Measurements from ENCODE around the gene PLXNB1.
A peak's percentile ranks its signal among the peaks of the same experiment; 100 is the strongest.
"Not testable (repeated sequence)": the region's sequence is repeated elsewhere in the genome, so short reads cannot be mapped to it uniquely, and the experiment has no call there.

PLXNB1 gene

DNA sequence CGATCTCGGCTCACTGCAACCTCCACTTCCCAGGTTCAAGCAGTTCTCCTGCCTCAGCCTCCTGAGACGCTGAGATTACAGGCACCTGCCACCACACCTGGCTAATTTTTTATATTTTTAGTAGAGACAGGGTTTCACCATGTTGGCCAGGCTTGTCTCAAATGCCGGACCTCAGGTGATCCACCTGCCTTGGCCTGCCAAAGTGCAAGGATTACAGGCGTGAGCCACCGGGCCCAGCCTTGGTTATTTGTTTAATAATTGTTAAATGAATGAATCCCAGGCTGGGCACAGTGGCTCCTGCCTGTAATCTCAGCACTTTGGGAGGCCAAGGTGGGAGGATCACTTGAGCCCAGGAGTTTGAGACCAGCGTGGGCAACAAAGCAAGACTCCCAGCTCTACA lies 31.9 kb upstream of the PLXNB1 start:
- DNase-seq, result not testable (repeated sequence)

DNA sequence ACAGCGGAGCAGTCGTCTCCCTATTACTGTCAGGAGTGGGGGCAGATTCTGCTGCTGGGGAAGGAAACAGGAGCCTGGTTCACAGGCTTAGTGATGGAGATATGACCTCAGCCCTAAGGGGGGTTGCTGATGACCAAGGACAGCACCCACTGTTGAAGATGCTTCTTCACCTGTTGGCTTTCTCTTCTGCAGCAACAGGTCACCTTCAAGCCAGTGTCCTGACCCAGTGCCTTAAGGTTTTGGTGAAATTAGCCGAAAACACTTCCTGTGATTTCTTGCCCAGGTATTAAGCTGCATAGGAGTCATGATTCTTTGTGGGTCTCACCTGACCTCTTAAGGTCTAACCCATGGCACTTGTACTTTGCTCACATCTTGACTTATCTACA lies 30.6 kb upstream of the PLXNB1 start:
- no peak for DNase-seq

GRCh38 chr3:48459773-48460516 lies 30.1 kb upstream of the PLXNB1 start:
- no peak for DNase-seq

DNA sequence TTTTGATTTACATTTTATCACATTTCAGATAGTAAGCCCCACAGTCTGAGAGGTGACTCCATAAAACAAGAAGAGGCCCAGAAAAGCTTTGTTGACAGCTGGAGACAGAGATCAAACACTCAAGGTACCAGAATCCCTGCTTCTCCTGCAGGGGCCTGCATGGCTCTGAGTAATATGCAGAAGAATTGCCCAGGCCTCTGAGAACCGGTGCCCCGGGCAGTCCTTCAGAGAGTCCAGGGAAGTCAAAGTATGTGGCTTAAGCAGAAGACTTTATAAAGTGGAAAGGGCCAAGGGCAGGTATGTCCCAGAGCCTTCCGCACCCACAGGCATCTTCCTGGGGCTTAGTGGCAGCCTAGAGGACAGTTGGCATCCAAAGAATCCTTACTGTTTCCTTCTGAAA lies 29.4 kb upstream of the PLXNB1 start:
- no peak for DNase-seq

DNA sequence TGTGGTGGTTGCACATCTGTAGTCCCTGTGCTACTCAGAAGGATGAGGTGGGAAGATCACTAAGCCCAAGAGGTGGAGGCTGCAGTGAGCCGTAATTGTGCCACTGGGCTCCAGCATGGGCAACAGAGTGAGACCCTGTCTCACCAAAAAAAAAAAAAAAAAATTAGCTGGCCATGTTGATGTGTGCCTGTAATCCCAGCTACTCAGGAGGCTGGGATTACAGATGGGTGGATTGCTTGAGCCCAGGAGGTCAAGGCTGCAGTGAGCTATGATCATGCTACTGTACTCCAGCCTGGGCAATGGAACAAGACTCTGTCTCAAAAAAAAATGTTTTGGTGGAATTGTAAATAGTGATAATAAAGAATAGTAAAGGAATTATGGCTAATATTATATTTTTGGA lies 26.6 kb upstream of the PLXNB1 start:
- no peak for DNase-seq

DNA sequence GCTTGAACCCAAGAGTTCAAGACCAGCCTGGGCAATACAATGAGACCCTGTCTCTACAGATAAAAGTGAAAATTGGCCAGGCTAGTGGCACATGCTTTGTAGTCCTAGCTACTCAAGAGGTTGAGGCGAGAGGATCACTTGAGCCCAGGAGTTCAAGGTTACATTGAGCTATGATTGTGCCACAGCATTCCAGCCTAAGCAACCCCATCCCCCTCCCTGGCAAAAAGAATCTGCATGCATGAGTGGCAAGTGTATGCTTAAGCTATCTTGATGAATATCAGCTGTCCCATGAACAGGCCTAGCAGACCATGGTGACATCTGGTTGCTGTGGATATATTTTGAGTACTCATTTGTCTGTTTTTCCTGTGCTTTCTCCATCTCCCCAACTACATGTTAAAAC lies 21.4 kb upstream of the PLXNB1 start:
- DNase-seq, result no peak

DNA sequence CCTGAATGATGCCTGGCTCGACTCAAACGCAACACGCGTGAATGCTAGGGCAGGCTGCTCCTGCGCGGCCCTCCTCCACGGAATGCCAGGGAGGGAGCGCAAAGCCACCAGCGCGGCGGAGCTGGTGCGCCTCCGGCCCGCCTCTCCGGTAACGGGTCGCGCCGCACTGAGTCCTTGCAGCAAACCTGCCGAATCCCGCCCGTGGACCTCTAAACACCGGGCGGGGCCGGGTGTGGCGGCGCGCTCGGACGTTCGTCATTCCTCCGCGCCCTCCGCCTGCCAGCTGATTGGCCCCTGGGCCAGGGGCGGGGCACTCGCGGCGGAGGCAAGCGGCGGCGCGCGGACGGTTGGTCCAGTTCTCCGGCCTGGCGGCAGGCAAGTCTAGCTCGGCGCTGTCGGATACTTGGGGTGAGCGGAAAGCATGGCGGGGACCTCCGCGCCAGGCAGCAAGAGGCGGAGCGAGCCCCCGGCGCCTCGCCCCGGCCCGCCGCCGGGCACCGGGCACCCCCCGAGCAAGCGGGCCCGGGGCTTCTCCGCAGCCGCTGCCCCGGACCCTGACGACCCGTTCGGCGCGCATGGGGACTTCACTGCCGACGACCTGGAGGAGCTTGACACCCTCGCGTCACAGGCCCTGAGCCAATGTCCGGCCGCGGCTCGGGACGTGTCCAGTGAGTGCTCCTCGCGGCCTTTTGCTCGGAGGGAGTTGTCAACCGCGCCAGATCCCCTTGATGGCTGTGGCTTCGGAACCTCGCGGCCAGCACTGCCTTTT lies 16.7 kb upstream of the PLXNB1 start, which contains the start of gene ATRIP:
Gene ATRIP (plus strand): TSS at position 313 of the 769 bp plus-strand sequence. CDS start 109 bp downstream, at position 422.
- DNase-seq, result peak; percentile 89

- no peak for DNase-seq
Measured at GRCh38 chr3:48446043-48446424, 16.1 kb upstream of the PLXNB1 start.

DNA sequence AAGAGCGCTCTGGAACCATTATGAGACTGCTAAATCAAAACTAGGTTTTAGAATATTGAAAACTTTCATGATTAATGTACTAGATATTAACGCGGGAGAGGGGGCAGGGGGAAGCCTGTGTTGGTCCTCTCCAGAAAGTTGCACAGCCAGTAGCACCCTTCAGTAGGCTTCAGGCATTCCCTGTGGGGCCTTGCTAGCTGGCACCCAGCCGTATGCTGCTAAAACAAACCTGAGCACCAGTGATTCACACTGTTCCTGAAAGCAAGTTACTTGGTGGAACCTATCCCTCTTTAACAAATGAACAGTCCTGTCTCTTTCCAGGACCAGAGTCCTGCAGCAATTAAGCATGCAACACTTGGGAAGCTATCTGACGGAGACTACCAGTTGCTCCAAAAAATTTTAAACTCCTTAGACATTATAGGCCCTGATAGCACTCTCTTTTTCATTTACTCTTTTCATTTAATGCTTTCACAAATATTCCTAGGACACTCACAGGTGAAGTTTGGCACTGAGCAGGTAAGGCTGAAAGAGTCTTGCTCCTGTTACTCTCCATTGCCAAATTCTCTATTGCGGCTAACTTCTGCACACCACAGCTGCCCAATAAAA lies 15.5 kb upstream of the PLXNB1 start:
- DNase-seq, result no peak

DNA sequence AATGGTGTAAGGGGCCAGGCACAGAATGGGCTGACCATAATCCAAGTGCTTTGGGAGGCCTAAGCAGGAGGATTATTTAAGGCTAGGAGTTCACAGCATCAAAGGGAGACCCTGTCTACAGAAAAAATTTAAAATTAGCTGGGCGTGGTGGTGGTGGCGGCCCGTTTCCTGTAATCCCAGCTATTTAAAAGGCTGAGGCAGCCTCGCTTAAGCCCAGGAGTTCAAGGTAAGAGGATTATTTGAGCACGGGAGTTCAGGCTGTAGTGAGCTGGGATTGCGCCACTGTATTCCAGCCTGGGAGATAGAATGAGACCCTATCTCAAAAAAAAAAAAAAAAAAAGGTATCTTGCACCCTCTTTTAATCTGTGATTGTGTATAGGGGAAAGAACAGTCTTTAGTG lies 12.1 kb upstream of the PLXNB1 start:
- DNase-seq, result no peak

GRCh38 chr3:48440590-48440958 lies 10.7 kb upstream of the PLXNB1 start:
- no peak for DNase-seq

DNA sequence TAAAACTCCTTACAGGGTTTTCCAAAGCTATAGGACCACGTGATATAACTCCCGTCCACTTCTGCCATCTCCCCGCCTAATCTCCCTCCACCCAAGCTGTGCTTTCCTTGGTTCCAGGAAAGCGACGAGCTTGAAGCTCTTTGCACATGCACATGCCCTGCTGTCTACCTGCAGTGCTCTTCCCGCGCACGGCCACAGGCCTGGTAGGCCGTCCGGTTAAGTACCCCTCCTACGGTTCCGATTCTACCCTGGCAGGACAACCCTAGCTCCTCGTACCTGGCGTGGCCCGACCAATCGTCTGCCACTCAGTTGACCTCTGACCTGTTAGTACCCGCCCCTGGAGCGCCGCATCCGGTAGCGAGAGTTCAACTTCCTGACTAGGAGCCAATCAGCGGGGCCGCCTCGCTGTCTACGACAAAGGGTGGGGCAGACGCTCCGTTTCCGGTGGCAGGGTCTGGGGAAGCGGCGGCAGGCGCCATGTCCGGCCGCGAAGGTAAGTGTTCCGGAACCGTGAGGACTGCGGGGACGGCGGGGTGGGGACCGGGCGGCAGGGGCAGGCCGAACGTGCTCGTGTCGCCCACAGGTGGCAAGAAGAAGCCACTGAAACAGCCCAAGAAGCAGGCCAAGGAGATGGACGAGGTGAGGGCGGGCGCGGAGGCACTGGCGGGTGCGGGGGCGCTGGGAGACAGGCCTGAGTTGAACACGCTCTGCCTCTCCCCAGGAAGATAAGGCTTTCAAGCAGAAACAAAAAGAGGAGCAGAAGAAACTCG lies 10.1 kb upstream of the PLXNB1 start, which contains the start of the genes CCDC51 and TMA7:
Gene CCDC51 (minus strand): TSS at position 300 of the 770 bp plus-strand sequence. CDS start 4,991 bp downstream, outside the sequence.
Gene TMA7 (plus strand): TSS at position 438 of the 770 bp plus-strand sequence. CDS start 40 bp downstream, at position 478.
- DNase-seq, result peak; percentile 93

GRCh38 chr3:48437812-48438211 lies 7.9 kb upstream of the PLXNB1 start:
- no peak for DNase-seq

- no peak for DNase-seq
Measured at GRCh38 chr3:48436855-48437254, 7.0 kb upstream of the PLXNB1 start.

GRCh38 chr3:48436477-48436787 lies 6.5 kb upstream of the PLXNB1 start:
- no peak for DNase-seq

DNA sequence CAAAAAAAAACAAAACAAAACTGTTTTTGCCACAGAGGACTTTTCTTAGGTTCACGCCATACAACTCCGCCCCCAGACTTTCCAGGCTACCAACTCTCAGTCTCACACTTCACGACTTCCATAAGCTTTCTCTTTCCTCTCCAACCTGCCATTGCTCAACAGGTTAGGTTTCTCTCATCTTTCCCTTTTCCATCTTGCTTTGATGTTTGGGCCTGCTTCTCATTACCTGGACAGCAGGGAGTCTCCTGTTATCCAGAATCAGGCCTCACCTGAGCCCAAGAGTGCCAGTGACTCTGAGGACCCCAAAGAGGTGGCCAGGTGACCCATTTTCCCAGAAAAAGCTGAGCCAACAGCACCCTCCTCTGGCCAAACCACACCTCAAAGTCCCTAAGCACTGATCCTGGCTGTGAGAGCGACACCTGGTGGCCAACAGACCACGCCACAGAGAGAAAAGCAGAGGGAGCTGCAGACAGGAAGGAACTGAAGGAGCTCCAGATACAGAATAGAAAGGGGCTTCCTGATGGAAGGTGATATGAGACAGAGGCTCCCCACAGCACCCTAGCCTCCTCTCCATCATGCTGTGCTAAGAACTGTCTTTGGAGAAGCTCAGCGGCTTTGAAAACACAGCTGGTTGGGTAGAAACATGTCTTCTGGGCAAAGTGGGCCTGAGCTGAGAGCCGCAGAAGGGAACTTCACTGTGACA lies 6.0 kb upstream of the PLXNB1 start:
- DNase-seq, result peak; percentile 46

DNA sequence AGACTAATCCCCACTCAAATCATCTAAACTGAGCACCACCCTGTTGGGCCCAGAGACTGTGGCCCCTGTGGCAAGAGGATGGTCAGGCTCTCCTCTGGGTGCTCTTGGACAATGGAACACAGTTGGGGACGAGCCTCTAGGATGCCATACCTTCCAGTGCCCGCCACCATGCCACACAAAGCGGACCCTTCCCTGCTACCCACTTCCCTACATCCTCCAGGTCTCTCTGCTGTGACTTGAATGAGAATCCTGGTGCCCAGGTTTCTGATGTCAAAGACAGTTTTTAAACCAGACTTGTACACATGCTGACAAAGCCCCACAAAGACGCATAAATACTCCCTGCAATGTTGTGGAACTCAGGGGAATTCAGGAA lies 5.3 kb upstream of the PLXNB1 start:
- DNase-seq, result no peak

- no peak for DNase-seq
Measured at GRCh38 chr3:48434591-48435222, 4.8 kb upstream of the PLXNB1 start.

DNA sequence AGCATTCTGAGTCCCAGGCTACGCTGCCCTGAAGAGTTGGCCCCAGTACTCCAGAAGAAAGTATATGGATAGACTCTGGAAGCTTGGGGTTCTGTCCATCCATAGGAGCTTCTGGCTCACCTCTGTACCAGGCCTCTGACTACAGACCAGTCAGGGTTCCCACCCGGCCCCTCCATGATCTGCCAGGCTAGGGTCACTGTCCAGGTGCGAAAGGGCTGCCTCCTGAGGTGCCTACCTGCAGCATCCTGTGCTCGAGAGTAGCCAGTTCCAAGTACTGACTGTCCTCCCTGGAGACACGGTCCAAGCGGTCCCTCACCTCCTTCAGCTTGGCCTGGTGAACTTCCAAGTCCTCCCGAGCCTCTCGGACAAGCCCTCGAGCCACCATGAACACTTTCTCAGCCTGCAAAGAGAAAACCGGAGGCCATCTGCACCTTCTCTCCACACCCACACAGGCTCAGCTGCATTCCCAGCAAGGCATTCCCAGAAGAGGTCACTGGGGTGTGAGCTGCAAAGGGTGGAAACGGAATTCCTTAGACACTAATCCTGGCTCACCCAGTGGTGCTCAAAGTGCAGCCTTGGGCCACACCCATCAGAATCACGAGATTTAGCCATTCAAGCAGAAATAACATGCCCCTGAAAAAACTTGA lies 3.7 kb upstream of the PLXNB1 start:
- no peak for DNase-seq

GRCh38 chr3:48432411-48433371 lies 2.8 kb upstream of the PLXNB1 start:
- DNase-seq, result no peak

Data from amniotic stem cell (primary cell).